KMS-11 (cell line): ENCODE data around the gene POGLUT3.

ENCODE experiments used
- H2AFZ ChIP-seq: fragments of 200-600 bp; sonication (generic); 2 replicates; pipeline ENCODE4 v1.6.1; 2016; ENCODE audit warnings: antibody characterized with exemption, mixed run types, low read depth
- H3K27ac ChIP-seq: fragments of 200-600 bp; sonication (generic); 2 replicates; pipeline ENCODE4 v1.6.1; 2016; ENCODE audit warnings: mild to moderate bottlenecking, mixed run types
- H3K27me3 ChIP-seq: fragments of 200-600 bp; sonication (generic); 2 replicates; pipeline ENCODE4 v1.6.1; 2017; ENCODE audit warnings: mild to moderate bottlenecking, low read depth, mixed run types, moderate library complexity; ENCODE audit not compliant: insufficient read depth
- H3K36me3 ChIP-seq: fragments of 200-600 bp; sonication (generic); 2 replicates; pipeline ENCODE4 v1.6.1; 2017; ENCODE audit warnings: mild to moderate bottlenecking, mixed run types; ENCODE audit not compliant: insufficient read depth
- H3K4me1 ChIP-seq: fragments of 200-600 bp; sonication (generic); 2 replicates; pipeline ENCODE4 v1.6.1; 2016; ENCODE audit warnings: mild to moderate bottlenecking, low read depth, mixed run types; ENCODE audit not compliant: poor library complexity, severe bottlenecking
- H3K4me2 ChIP-seq: fragments of 200-600 bp; sonication (generic); 2 replicates; pipeline ENCODE4 v1.7.0; 2016; ENCODE audit warnings: mild to moderate bottlenecking, mixed run types
- H3K4me3 ChIP-seq: fragments of 200-600 bp; sonication (generic); IDR thresholded peaks from 2 replicates; pipeline ENCODE4 v1.6.1; 2017; ENCODE audit warnings: low read depth, low read length, mixed read lengths; ENCODE audit not compliant: insufficient read depth
- H3K79me2 ChIP-seq: fragments of 200-600 bp; sonication (generic); 2 replicates; pipeline ENCODE4 v1.6.1; 2016; ENCODE audit warnings: low read depth, mixed run types; ENCODE audit not compliant: insufficient read depth
- H3K9ac ChIP-seq: fragments of 200-600 bp; sonication (generic); 2 replicates; pipeline ENCODE4 v1.6.1; 2016; ENCODE audit warnings: mild to moderate bottlenecking, mixed run types
- H4K20me1 ChIP-seq: fragments of 200-600 bp; sonication (generic); 2 replicates; pipeline ENCODE4 v1.6.1; 2016; ENCODE audit warnings: mild to moderate bottlenecking, mixed run types; ENCODE audit not compliant: insufficient read depth
- TF ChIP-seq, protein P1 (sequence below): fragments of 200-600 bp; sonication (generic); conservative IDR thresholded peaks from 2 replicates; pipeline ENCODE4 v1.6.1; 2017; ENCODE audit warnings: low read depth, mild to moderate bottlenecking, antibody characterized with exemption, low read length, moderate library complexity, mixed read lengths

Gene POGLUT3

DNA sequence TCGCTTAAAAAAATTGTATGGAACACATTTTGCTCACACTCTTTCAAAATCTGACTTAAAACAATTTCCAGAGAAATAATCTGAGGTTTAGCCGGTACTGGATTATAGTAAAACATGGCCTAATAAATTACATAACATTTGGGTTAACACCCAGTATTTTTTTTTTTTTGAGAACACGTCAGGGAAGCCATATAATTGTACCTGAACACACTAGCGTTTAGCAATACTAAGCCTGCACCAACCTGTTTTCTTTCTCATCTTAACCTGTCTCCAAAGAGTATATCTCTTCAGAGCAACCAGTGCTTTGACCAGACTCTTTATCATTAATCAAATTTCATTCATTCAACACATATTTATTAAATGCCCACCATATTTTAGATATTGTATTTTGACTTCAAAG, 2.0 kb upstream of the POGLUT3 start:
- Histone ChIP-seq H3K27me3 (no peaks in the 10 kb centered on the region), H3K4me1 (no peaks in the 10 kb centered on the region), H2AFZ (no peak overlapping the region), H3K4me3 (no peak overlapping the region), H3K36me3 (no peaks in the 10 kb centered on the region), H3K27ac (no peak overlapping the region), H3K4me2 (no peak overlapping the region), H3K9ac (no peak overlapping the region), H4K20me1 (no peaks in the 10 kb centered on the region), H3K79me2 (no peaks in the 10 kb centered on the region)
- TF ChIP-seq, protein P1, sequence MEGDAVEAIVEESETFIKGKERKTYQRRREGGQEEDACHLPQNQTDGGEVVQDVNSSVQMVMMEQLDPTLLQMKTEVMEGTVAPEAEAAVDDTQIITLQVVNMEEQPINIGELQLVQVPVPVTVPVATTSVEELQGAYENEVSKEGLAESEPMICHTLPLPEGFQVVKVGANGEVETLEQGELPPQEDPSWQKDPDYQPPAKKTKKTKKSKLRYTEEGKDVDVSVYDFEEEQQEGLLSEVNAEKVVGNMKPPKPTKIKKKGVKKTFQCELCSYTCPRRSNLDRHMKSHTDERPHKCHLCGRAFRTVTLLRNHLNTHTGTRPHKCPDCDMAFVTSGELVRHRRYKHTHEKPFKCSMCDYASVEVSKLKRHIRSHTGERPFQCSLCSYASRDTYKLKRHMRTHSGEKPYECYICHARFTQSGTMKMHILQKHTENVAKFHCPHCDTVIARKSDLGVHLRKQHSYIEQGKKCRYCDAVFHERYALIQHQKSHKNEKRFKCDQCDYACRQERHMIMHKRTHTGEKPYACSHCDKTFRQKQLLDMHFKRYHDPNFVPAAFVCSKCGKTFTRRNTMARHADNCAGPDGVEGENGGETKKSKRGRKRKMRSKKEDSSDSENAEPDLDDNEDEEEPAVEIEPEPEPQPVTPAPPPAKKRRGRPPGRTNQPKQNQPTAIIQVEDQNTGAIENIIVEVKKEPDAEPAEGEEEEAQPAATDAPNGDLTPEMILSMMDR, result no peak

DNA sequence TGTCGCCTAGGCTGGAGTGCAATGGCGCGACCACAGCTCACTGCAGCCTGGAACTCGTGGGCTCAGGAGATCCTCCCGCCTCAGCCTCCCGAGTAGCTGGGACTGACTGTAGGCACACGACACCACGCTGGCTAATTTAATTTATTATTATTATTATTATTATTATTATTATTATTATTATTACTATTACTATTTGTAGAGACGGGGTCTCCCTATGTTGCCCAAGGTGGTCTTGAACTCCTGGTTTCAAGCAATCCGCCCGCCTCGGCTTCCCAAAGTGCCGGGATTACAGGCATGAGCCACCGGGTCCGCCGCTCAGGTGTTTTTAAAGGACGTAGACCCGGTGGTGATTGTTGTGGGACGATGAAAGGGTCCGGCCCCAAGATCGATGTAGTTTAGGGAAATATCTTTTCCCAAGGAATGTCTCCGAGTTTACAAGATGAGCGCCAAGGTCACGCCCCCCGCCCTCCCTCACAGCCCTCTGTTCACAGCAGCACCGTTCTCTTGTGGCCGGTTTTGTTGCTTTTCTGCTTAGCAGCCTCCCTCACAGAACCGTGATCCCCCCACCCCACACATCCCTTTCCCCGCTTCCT, 728 bp upstream of the POGLUT3 start:
- TF ChIP-seq, protein P1, result no peak
- Histone ChIP-seq H3K79me2 (no peaks in the 10 kb centered on the region), H3K4me2 (no peak overlapping the region), H4K20me1 (no peaks in the 10 kb centered on the region), H3K4me1 (no peaks in the 10 kb centered on the region), H3K4me3 (no peak overlapping the region), H2AFZ (no peak overlapping the region), H3K9ac (no peak overlapping the region), H3K36me3 (no peaks in the 10 kb centered on the region), H3K27ac (no peak overlapping the region), H3K27me3 (no peaks in the 10 kb centered on the region)

DNA sequence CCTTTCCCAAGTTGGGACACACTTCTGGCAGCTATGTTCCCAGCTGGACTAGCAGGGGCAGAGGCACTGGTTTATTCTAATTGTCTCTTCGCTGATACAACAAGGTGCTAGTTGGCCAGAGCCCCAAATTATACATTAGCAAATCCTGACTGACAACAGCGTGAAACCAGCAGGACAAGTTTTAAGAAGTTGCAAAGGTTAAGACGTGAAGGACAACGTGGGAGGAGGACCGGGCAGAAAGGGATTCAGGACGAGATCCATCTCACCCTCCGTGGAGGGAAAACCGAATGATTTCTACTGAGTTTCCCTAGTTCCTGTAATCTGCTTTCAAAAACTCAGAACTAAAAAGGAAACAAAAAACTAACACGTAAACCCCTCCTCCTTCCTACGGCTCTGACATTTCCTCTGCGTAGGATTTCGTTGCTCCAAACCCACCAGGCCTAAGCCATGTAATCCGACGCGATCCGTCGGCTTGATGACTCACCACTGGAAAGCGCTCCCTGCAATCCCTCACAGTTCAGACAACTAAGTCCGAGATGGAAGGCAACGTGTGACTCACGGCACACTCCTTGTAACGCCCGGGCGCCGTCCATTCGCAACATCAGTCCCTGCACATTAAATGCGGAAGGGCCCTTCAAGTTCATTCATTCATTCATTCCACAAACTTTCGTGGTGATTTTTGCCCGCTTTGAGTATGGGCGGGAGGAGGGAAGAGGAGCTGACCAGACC, 703 bp downstream of the POGLUT3 start:
- Histone ChIP-seq H3K4me1 (no peaks in the 10 kb centered on the region), H4K20me1 (no peaks in the 10 kb centered on the region), H2AFZ (no peak overlapping the region), H3K4me2 (no peak overlapping the region), H3K79me2 (no peaks in the 10 kb centered on the region), H3K4me3 (no peak overlapping the region), H3K27ac (no peak overlapping the region), H3K9ac (no peak overlapping the region), H3K27me3 (no peaks in the 10 kb centered on the region), H3K36me3 (no peaks in the 10 kb centered on the region)
- TF ChIP-seq, protein P1, result no peak

DNA sequence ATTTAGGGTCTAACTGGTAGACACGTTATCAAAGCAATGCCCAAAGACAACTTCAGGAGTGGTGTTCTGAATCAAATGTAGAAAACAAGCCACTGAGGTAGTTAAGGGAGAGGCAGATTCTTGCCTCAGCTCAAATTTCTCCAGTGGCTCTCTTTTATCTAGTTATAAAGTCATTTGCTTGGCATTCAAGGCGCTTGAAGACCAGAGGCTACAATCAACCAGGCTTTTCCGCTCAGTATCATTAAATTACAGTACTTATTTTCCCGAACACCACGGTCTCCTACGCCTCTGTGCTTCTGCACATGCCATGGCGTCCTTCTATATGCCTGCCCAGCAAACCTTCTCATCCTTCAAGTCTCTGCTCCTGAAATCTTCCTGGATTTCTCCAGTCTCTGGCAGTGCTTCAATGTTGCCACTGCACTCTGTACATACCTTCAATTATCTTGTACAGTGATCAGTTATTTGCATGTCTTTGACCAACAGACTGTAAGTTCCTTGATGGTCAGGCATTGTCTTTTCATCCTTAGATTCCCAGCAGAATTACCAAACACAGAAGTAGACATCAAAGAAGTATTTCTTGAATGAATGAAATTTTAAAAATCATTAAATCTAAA, 1.4 kb downstream of the POGLUT3 start:
- Histone ChIP-seq H3K4me1 (no peaks in the 10 kb centered on the region), H4K20me1 (no peaks in the 10 kb centered on the region), H3K27ac (no peak overlapping the region), H2AFZ (no peak overlapping the region), H3K27me3 (no peaks in the 10 kb centered on the region), H3K79me2 (no peaks in the 10 kb centered on the region), H3K4me3 (no peak overlapping the region), H3K36me3 (no peaks in the 10 kb centered on the region), H3K4me2 (no peak overlapping the region), H3K9ac (no peak overlapping the region)
- TF ChIP-seq, protein P1, result no peak
